ENCODE results near the gene POMP. TPM values are rescaled to one million over a fixed set of nuclear protein-coding genes. Genes with fewer than 3 reads are reported as not detected.

The POMP gene
- total RNA-seq, 1 experiment from 2014 or later = 102 TPM

GRCh38 chr13:28610996-28611395, 47.9 kb upstream of the POMP start:
- Histone ChIP-seq H3K79me1 (ENCODE audit: insufficient read depth, low read depth, low read length, poor library complexity, severe bottlenecking) (no peaks in the 10 kb centered on the region), H2BK5ac (ENCODE audit: insufficient read length, low read length) (no peak overlapping the region), H3K4ac (ENCODE audit: low read depth, low read length) (no peak overlapping the region), H3K23me2 (ENCODE audit: insufficient read length, low read depth, low read length, poor library complexity, severe bottlenecking) (no peaks in the 10 kb centered on the region), H2BK15ac (ENCODE audit: low read depth, low read length) (no peak overlapping the region), H3K56ac (ENCODE audit: insufficient read length, low read depth, low read length) (no peak overlapping the region), H4K91ac (ENCODE audit: insufficient read length, low read depth, low read length) (no peak overlapping the region), H3K79me2 (ENCODE audit: insufficient read depth, low read length) (no peaks in the 10 kb centered on the region), H3K4me2 (ENCODE audit: insufficient read depth, insufficient read length, low read length) (no peak overlapping the region), H4K5ac (ENCODE audit: insufficient read length, low read depth, low read length) (no peak overlapping the region), H3K4me1 (ENCODE audit: insufficient read depth, low read length) (no peaks in the 10 kb centered on the region), H3K9ac (ENCODE audit: extremely low read depth, insufficient read length, low read length) (no peak overlapping the region), H2BK20ac (ENCODE audit: low read depth, low read length, poor library complexity, severe bottlenecking) (no peak overlapping the region), H2BK12ac (ENCODE audit: insufficient read length, low read depth, low read length) (no peak overlapping the region), H3K27ac (ENCODE audit: insufficient read length, low read depth, low read length) (no peak overlapping the region), H3K18ac (ENCODE audit: insufficient read length, low read depth, low read length) (no peak overlapping the region), H2AK5ac (ENCODE audit: insufficient read length, low read length) (no peak overlapping the region), H2BK120ac (ENCODE audit: low read depth, low read length, poor library complexity, severe bottlenecking) (no peak overlapping the region), H4K20me1 (ENCODE audit: control insufficient read depth, insufficient read depth, insufficient read length) (no peaks in the 10 kb centered on the region), H3K27me3 (ENCODE audit: insufficient read depth, low read length) (no peaks in the 10 kb centered on the region), H3K23ac (ENCODE audit: insufficient read length, low read depth, low read length) (no peak overlapping the region), H2AFZ (ENCODE audit: low read length) (no peak overlapping the region), H3K9me3 (ENCODE audit: control insufficient read depth, low read depth, low read length) (no peaks in the 10 kb centered on the region), H4K8ac (replicated peaks; ENCODE audit: insufficient read length, low read depth, low read length) (no peak overlapping the region), H3T11ph (ENCODE audit: low read length) (no peak overlapping the region), H3K14ac (ENCODE audit: insufficient read depth, low read length) (no peak overlapping the region; the same call in 1 of the 2 replicates)
- no peak for TF ChIP-seq CTCF (conservative IDR thresholded peaks at IDR 0.05)
- H3K4me1 Mint-ChIP-seq = peaks cover 0 to 4% of the 10 kb centered on the region in 2 experiments; a peak in 1 of 4 replicates
- H3K4me3 Mint-ChIP-seq = no peak overlapping the region
- no CpG with 5 or more reads among the region's 6 CpGs for WGBS (ENCODE audit: extremely low coverage, insufficient read length, low lambda C conversion rate)
- H3K36me3 Mint-ChIP-seq (ENCODE audit: insufficient read depth in 1 of 3, low read depth in 3 of 3) = no peaks in the 10 kb centered on the region
- no peaks in the 10 kb centered on the region; the same call in 1 of the 2 replicates for H3K27me3 Mint-ChIP-seq (ENCODE audit: low read depth)
- no peak for DNase-seq
- no peak overlapping the region for H3K27ac Mint-ChIP-seq
- no peaks in the 10 kb centered on the region for H3K9me3 Mint-ChIP-seq

Measured in H9 (cell line).